HEK293 (cell line): ENCODE data around the gene TEX19.
A peak's percentile ranks its signal among the peaks of the same experiment; 100 is the strongest.

Experiments
- CTCF ChIA-PET: fragments of 350-600 bp; formaldehyde crosslinking; extraction: SDS; loops from one replicate; lab custom pipeline; 2021; ENCODE audit warnings: antibody characterized with exemption; lab: Yijun Ruan, JAX
- POLR2A ChIA-PET: fragments of 300-600 bp; formaldehyde crosslinking; extraction: SDS; loops from one replicate; lab custom pipeline; 2020; ENCODE audit warnings: antibody characterized with exemption, inconsistent platforms; lab: Yijun Ruan, JAX
- H3K27ac ChIP-seq: fragments of 200-500 bp; sonication (Bioruptor generic); 2 replicates; pipeline ENCODE4 v1.5.1; 2014; ENCODE audit warnings: low read depth, low read length, control low read depth, inconsistent platforms; ENCODE audit errors: extremely low read depth
- H3K36me3 ChIP-seq, 2 experiments: fragments of 200-500 bp in 1 of 2; sonication (Bioruptor generic) in 1 of 2; 1 replicate in 1 of 2; 2 replicates in 1 of 2; pipeline ENCODE4 v1.5.1; 2014 to 2017; ENCODE audit warnings: inconsistent platforms in 2 of 2, low read length in 2 of 2; ENCODE audit not compliant: control insufficient read depth in 2 of 2, insufficient read depth in 1 of 2
- H3K4me1 ChIP-seq: fragments of 200-500 bp; sonication (Bioruptor generic); 2 replicates; pipeline ENCODE4 v1.5.1; 2014; ENCODE audit warnings: mild to moderate bottlenecking, low read length, inconsistent platforms; ENCODE audit not compliant: control insufficient read depth, insufficient read depth
- H3K4me3 ChIP-seq: 2 replicates; pipeline ENCODE4 v1.5.1; 2011; ENCODE audit warnings: low read depth, mild to moderate bottlenecking, control low read depth, low read length, moderate library complexity
- H3K9me3 ChIP-seq: fragments of 200-500 bp; sonication (Bioruptor generic); 2 replicates; pipeline ENCODE4 v1.5.1; 2014; ENCODE audit warnings: low read depth, low read length, inconsistent platforms; ENCODE audit not compliant: control insufficient read depth, insufficient read depth
- IKZF3 ChIP-seq: fragments of 450-650 bp; IDR thresholded peaks from 2 replicates; pipeline ENCODE4 v1.5.0; 2018; ENCODE audit warnings: missing biosample characterization, mild to moderate bottlenecking, missing genetic modification characterization, moderate library complexity
- SALL2 ChIP-seq: fragments of 450-650 bp; formaldehyde crosslinking; IDR thresholded peaks from 2 replicates; pipeline ENCODE4 v1.5.0; 2017; ENCODE audit warnings: missing biosample characterization, mild to moderate bottlenecking, missing genetic modification characterization, borderline replicate concordance
- TRIM28 ChIP-seq: IDR thresholded peaks from 2 replicates; pipeline ENCODE4 v1.6.1; 2011; ENCODE audit warnings: low read length, control low read depth, borderline replicate concordance
- ZBTB49 ChIP-seq: fragments of 450-650 bp; formaldehyde crosslinking; IDR thresholded peaks from 2 replicates; pipeline ENCODE4 v1.5.1; 2016; ENCODE audit warnings: missing biosample characterization, missing genetic modification characterization, low read depth
- ZBTB7A ChIP-seq: fragments of 450-650 bp; formaldehyde crosslinking; IDR thresholded peaks from 2 replicates; pipeline ENCODE4 v1.5.1; 2016; ENCODE audit warnings: low read depth, missing biosample characterization, missing genetic modification characterization
- ZFHX2 ChIP-seq: fragments of 450-650 bp; formaldehyde crosslinking; conservative IDR thresholded peaks from 2 replicates; pipeline ENCODE4 v1.5.1; 2016; ENCODE audit warnings: missing biosample characterization, missing genetic modification characterization
- ZNF341 ChIP-seq: fragments of 450-650 bp; formaldehyde crosslinking; IDR thresholded peaks from 2 replicates; pipeline ENCODE4; 2016; ENCODE audit warnings: low read depth, missing biosample characterization, missing genetic modification characterization
- ZNF362 ChIP-seq: fragments of 450-650 bp; formaldehyde crosslinking; IDR thresholded peaks from 2 replicates; pipeline ENCODE4 v1.5.1; 2016; ENCODE audit warnings: missing biosample characterization, missing genetic modification characterization
- ZNF366 ChIP-seq: fragments of 450-650 bp; formaldehyde crosslinking; conservative IDR thresholded peaks from 2 replicates; pipeline ENCODE4 v1.5.1; 2016; ENCODE audit warnings: missing biosample characterization, missing genetic modification characterization
- ZNF600 ChIP-seq: fragments of 450-650 bp; formaldehyde crosslinking; IDR thresholded peaks from 2 replicates; pipeline ENCODE4 v1.5.1; 2016; ENCODE audit warnings: missing biosample characterization, missing genetic modification characterization
- ZNF701 ChIP-seq: fragments of 450-650 bp; formaldehyde crosslinking; IDR thresholded peaks from 2 replicates; pipeline ENCODE4 v1.5.1; 2016; ENCODE audit warnings: missing biosample characterization, missing genetic modification characterization
- TF ChIP-seq, protein P1 (sequence below): fragments of 450-650 bp; formaldehyde crosslinking; IDR thresholded peaks from 2 replicates; pipeline ENCODE4 v1.5.1; 2017; ENCODE audit warnings: missing biosample characterization, missing genetic modification characterization
- TF ChIP-seq, protein P2 (sequence below): fragments of 450-650 bp; formaldehyde crosslinking; IDR thresholded peaks from 2 replicates; pipeline ENCODE4 v1.5.1; 2016; ENCODE audit warnings: missing biosample characterization, missing genetic modification characterization, borderline replicate concordance
- TF ChIP-seq, protein P3 (sequence below): fragments of 450-650 bp; formaldehyde crosslinking; IDR thresholded peaks from 2 replicates; pipeline ENCODE4 v1.5.1; 2017; ENCODE audit warnings: missing biosample characterization, missing genetic modification characterization

The TEX19 gene

DNA sequence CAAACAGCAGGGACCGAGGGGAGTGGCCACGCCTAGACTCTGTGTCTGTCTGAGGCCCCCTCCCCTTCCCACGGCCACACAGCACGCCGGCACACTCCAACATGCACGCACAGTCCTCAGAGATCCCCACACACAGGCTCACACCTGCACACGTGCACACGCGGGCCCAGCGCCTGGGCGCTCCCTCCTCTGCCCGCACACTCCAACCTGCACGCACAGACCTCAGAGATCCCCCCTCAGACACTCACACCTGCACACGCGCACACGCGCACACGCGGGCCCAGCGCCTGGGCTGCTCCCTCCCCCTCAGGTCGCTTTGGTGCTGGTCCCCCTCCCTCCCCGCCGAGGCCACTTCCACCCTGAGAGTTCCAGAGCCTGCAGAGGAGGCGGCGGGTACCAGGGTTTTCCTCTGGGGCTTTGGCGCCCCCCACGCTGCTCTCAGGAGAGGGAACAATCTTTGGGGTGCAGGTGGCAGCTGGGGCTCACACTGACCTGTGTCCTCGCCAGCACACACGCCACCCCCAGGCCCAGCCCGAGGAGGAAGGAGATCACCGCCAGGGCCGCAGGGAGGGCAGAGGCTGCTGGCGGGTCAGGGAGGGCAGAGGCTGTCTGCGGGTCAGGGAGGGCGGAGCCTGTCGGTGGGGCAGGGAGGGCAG, 43.2 kb upstream of the TEX19 start:
- POLR2A ChIA-PET = interaction anchor here (0.6 kb wide), 1 partner anchor 436 kb away, joined by 3 read pairs; no protein-coding TSS in a partner anchor
- TF ChIP-seq ZNF600 (tag by site-specific recombination) (peak; percentile 31; the same call in 1 of the 2 replicates), ZNF341 (no peak), TRIM28 (no peak), ZNF362 (no peak), ZFHX2 (tag by site-specific recombination) (no peak), ZBTB7A (tag by site-specific recombination) (no peak), IKZF3 (tag by site-specific recombination) (no peak), ZNF701 (tag by site-specific recombination) (0 out of 2 replicates have a peak, but pooled peaks have one; percentile 60), SALL2 (tag by site-specific recombination) (no peak), ZNF366 (tag by site-specific recombination) (no peak), ZBTB49 (tag by site-specific recombination) (no peak)
- TF ChIP-seq, protein P1, sequence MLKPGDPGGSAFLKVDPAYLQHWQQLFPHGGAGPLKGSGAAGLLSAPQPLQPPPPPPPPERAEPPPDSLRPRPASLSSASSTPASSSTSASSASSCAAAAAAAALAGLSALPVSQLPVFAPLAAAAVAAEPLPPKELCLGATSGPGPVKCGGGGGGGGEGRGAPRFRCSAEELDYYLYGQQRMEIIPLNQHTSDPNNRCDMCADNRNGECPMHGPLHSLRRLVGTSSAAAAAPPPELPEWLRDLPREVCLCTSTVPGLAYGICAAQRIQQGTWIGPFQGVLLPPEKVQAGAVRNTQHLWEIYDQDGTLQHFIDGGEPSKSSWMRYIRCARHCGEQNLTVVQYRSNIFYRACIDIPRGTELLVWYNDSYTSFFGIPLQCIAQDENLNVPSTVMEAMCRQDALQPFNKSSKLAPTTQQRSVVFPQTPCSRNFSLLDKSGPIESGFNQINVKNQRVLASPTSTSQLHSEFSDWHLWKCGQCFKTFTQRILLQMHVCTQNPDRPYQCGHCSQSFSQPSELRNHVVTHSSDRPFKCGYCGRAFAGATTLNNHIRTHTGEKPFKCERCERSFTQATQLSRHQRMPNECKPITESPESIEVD (tag by site-specific recombination) = no peak
- TF ChIP-seq, protein P2, sequence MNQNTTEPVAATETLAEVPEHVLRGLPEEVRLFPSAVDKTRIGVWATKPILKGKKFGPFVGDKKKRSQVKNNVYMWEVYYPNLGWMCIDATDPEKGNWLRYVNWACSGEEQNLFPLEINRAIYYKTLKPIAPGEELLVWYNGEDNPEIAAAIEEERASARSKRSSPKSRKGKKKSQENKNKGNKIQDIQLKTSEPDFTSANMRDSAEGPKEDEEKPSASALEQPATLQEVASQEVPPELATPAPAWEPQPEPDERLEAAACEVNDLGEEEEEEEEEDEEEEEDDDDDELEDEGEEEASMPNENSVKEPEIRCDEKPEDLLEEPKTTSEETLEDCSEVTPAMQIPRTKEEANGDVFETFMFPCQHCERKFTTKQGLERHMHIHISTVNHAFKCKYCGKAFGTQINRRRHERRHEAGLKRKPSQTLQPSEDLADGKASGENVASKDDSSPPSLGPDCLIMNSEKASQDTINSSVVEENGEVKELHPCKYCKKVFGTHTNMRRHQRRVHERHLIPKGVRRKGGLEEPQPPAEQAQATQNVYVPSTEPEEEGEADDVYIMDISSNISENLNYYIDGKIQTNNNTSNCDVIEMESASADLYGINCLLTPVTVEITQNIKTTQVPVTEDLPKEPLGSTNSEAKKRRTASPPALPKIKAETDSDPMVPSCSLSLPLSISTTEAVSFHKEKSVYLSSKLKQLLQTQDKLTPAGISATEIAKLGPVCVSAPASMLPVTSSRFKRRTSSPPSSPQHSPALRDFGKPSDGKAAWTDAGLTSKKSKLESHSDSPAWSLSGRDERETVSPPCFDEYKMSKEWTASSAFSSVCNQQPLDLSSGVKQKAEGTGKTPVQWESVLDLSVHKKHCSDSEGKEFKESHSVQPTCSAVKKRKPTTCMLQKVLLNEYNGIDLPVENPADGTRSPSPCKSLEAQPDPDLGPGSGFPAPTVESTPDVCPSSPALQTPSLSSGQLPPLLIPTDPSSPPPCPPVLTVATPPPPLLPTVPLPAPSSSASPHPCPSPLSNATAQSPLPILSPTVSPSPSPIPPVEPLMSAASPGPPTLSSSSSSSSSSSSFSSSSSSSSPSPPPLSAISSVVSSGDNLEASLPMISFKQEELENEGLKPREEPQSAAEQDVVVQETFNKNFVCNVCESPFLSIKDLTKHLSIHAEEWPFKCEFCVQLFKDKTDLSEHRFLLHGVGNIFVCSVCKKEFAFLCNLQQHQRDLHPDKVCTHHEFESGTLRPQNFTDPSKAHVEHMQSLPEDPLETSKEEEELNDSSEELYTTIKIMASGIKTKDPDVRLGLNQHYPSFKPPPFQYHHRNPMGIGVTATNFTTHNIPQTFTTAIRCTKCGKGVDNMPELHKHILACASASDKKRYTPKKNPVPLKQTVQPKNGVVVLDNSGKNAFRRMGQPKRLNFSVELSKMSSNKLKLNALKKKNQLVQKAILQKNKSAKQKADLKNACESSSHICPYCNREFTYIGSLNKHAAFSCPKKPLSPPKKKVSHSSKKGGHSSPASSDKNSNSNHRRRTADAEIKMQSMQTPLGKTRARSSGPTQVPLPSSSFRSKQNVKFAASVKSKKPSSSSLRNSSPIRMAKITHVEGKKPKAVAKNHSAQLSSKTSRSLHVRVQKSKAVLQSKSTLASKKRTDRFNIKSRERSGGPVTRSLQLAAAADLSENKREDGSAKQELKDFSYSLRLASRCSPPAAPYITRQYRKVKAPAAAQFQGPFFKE (tag by site-specific recombination) = no peak
- TF ChIP-seq, protein P3, sequence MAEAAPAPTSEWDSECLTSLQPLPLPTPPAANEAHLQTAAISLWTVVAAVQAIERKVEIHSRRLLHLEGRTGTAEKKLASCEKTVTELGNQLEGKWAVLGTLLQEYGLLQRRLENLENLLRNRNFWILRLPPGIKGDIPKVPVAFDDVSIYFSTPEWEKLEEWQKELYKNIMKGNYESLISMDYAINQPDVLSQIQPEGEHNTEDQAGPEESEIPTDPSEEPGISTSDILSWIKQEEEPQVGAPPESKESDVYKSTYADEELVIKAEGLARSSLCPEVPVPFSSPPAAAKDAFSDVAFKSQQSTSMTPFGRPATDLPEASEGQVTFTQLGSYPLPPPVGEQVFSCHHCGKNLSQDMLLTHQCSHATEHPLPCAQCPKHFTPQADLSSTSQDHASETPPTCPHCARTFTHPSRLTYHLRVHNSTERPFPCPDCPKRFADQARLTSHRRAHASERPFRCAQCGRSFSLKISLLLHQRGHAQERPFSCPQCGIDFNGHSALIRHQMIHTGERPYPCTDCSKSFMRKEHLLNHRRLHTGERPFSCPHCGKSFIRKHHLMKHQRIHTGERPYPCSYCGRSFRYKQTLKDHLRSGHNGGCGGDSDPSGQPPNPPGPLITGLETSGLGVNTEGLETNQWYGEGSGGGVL (tag by site-specific recombination) = 0 out of 2 replicates have a peak, but pooled peaks have one; percentile 7
- CTCF ChIA-PET = no interaction called here
- Histone ChIP-seq H3K4me3 (no peak overlapping the region), H3K27ac (no peak overlapping the region), H3K36me3 (no peaks in the 10 kb centered on the region), H3K4me1 (no peaks in the 10 kb centered on the region), H3K9me3 (no peaks in the 10 kb centered on the region)
